ENCODE data around the gene ATXN7. TPM values are rescaled to one million over a fixed set of nuclear protein-coding genes. Genes with fewer than 3 reads are reported as not detected.

ATXN7 gene
- polyA plus RNA-seq, 1 donor from 2014 or later, result 6.7 TPM

- no peak for TF ChIP-seq MXI1 (conservative IDR thresholded peaks at IDR 0.05; ENCODE audit: poor library complexity, severe bottlenecking)
- TF ChIP-seq POLR2AphosphoS5 (IDR thresholded peaks at IDR 0.05), result no peak
- no peak for TF ChIP-seq CTCF (IDR thresholded peaks at IDR 0.05; ENCODE audit: poor library complexity, severe bottlenecking)
- TF ChIP-seq EZH2 (IDR thresholded peaks at IDR 0.05; ENCODE audit: borderline replicate concordance, insufficient read depth, low read length, poor library complexity, severe bottlenecking), result no peak
- TF ChIP-seq TAF1 (IDR thresholded peaks at IDR 0.05; ENCODE audit: low read depth), result no peak
- TF ChIP-seq RAD21 (conservative IDR thresholded peaks at IDR 0.05), result no peak
- no peak for TF ChIP-seq SMC3 (conservative IDR thresholded peaks at IDR 0.05; ENCODE audit: poor library complexity)
- TF ChIP-seq EP300 (conservative IDR thresholded peaks at IDR 0.05; ENCODE audit: poor library complexity, severe bottlenecking), result no peak
- TF ChIP-seq, protein P1, sequence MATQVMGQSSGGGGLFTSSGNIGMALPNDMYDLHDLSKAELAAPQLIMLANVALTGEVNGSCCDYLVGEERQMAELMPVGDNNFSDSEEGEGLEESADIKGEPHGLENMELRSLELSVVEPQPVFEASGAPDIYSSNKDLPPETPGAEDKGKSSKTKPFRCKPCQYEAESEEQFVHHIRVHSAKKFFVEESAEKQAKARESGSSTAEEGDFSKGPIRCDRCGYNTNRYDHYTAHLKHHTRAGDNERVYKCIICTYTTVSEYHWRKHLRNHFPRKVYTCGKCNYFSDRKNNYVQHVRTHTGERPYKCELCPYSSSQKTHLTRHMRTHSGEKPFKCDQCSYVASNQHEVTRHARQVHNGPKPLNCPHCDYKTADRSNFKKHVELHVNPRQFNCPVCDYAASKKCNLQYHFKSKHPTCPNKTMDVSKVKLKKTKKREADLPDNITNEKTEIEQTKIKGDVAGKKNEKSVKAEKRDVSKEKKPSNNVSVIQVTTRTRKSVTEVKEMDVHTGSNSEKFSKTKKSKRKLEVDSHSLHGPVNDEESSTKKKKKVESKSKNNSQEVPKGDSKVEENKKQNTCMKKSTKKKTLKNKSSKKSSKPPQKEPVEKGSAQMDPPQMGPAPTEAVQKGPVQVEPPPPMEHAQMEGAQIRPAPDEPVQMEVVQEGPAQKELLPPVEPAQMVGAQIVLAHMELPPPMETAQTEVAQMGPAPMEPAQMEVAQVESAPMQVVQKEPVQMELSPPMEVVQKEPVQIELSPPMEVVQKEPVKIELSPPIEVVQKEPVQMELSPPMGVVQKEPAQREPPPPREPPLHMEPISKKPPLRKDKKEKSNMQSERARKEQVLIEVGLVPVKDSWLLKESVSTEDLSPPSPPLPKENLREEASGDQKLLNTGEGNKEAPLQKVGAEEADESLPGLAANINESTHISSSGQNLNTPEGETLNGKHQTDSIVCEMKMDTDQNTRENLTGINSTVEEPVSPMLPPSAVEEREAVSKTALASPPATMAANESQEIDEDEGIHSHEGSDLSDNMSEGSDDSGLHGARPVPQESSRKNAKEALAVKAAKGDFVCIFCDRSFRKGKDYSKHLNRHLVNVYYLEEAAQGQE (IDR thresholded peaks at IDR 0.05; ENCODE audit: borderline replicate concordance), result no peak
- no peaks in the 10 kb centered on the region for H3F3A ChIP-seq (ENCODE audit: insufficient read depth, low read length, poor library complexity, severe bottlenecking)
- H3K9ac ChIP-seq (ENCODE audit: low read length), result no peak overlapping the region
- H3K79me2 ChIP-seq (replicated peaks; ENCODE audit: insufficient read depth, low read length), result peaks cover 14% of the 10 kb centered on the region
- no peaks in the 10 kb centered on the region for H3K36me3 ChIP-seq (ENCODE audit: insufficient read depth, low read length)
- no peak overlapping the region for H3K27ac ChIP-seq (ENCODE audit: low read length)
- H3K4me3 ChIP-seq (ENCODE audit: low read length), result no peak overlapping the region
- no peak overlapping the region for H3K4me2 ChIP-seq (ENCODE audit: low read length)
- H4K20me1 ChIP-seq (ENCODE audit: insufficient read depth), result no peaks in the 10 kb centered on the region
- H3K9me2 ChIP-seq (ENCODE audit: insufficient read depth, low read length), result no peaks in the 10 kb centered on the region
- H3K9me3 ChIP-seq (ENCODE audit: low read length), result no peaks in the 10 kb centered on the region
- no peaks in the 10 kb centered on the region for H3K27me3 ChIP-seq (ENCODE audit: insufficient read depth, low read depth, low read length)
- H2AFZ ChIP-seq (ENCODE audit: low read depth, low read length), result no peak overlapping the region
Measured at GRCh38 chr3:63861306-63861705, 2.4 kb upstream of the ATXN7 start.

DNA sequence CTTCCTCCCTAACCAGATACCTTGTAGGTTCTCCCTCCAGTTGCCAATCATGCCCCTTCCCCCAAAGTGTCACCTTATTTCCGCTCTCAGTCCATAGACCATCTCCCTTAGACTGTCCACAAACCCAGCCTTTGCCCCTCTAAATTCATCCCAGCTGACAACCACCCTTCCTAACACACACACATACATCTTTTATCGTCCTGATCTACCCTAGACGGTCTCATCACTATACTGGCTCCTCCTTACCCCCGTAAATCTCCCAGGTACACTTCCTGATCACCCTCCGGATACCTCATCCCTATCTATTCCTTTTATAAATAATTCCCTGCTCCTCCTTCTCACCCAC, 890 bp upstream of the ATXN7 start:
- TF ChIP-seq EP300 (conservative IDR thresholded peaks at IDR 0.05; ENCODE audit: poor library complexity, severe bottlenecking) (no peak), MXI1 (conservative IDR thresholded peaks at IDR 0.05; ENCODE audit: poor library complexity, severe bottlenecking) (no peak), SMC3 (conservative IDR thresholded peaks at IDR 0.05; ENCODE audit: poor library complexity) (no peak), RAD21 (conservative IDR thresholded peaks at IDR 0.05) (no peak), POLR2AphosphoS5 (IDR thresholded peaks at IDR 0.05) (no peak), EZH2 (IDR thresholded peaks at IDR 0.05; ENCODE audit: borderline replicate concordance, insufficient read depth, low read length, poor library complexity, severe bottlenecking) (no peak), TAF1 (IDR thresholded peaks at IDR 0.05; ENCODE audit: low read depth) (no peak), CTCF (IDR thresholded peaks at IDR 0.05; ENCODE audit: poor library complexity, severe bottlenecking) (no peak)
- TF ChIP-seq, protein P1 (IDR thresholded peaks at IDR 0.05; ENCODE audit: borderline replicate concordance), result no peak
- Histone ChIP-seq H3K4me2 (ENCODE audit: low read length) (peak overlapping the region; percentile 63), H3F3A (ENCODE audit: insufficient read depth, low read length, poor library complexity, severe bottlenecking) (no peaks in the 10 kb centered on the region), H3K9me2 (ENCODE audit: insufficient read depth, low read length) (no peaks in the 10 kb centered on the region), H2AFZ (ENCODE audit: low read depth, low read length) (peak overlapping the region; percentile 66), H3K36me3 (ENCODE audit: insufficient read depth, low read length) (no peaks in the 10 kb centered on the region), H3K4me3 (ENCODE audit: low read length) (peak overlapping the region; percentile 76), H3K9me3 (ENCODE audit: low read length) (no peaks in the 10 kb centered on the region), H3K79me2 (replicated peaks; ENCODE audit: insufficient read depth, low read length) (peaks cover 20% of the 10 kb centered on the region), H3K27me3 (ENCODE audit: insufficient read depth, low read depth, low read length) (no peaks in the 10 kb centered on the region), H3K27ac (ENCODE audit: low read length) (peak overlapping the region; percentile 74), H3K9ac (ENCODE audit: low read length) (peak overlapping the region; percentile 90), H4K20me1 (ENCODE audit: insufficient read depth) (no peaks in the 10 kb centered on the region)
